Measurements from ENCODE around the gene SNX25.
A peak's percentile ranks its signal among the peaks of the same experiment; 100 is the strongest.

SNX25 gene

GRCh38 chr4:185205697-185206342 lies 3.6 kb upstream of the SNX25 start:
- ChIA-PET POLR2A (no interaction called here), CTCF (interaction anchor here (0.6 kb wide), 1 partner anchor 702 kb away, joined by 4 read pairs; no protein-coding TSS in a partner anchor)
- no peak overlapping the region for H3K4me3 ChIP-seq (ENCODE audit: low read depth, low read length)
- H3K9me3 ChIP-seq (ENCODE audit: control insufficient read depth, insufficient read depth, low read depth, low read length) = no peaks in the 10 kb centered on the region
- peaks cover 9% of the 10 kb centered on the region; the same call in 1 of the 2 replicates for H3K4me1 ChIP-seq (ENCODE audit: control insufficient read depth, insufficient read depth, low read length)
- TF ChIP-seq KLF10 (tag by site-specific recombination; IDR thresholded peaks at IDR 0.05) = 0 out of 2 replicates have a peak, but pooled peaks have one; percentile 34
- TF ChIP-seq ZNF837 (tag by site-specific recombination; IDR thresholded peaks at IDR 0.05) = no peak
- TF ChIP-seq MEIS1 (CRISPR knock-in tag; IDR thresholded peaks at IDR 0.05; ENCODE audit: borderline replicate concordance) = no peak
- TF ChIP-seq ZNF112 (tag by site-specific recombination; IDR thresholded peaks at IDR 0.05) = no peak
- TF ChIP-seq WT1 (tag by site-specific recombination; IDR thresholded peaks at IDR 0.05) = peak; percentile 27; the same call in 1 of the 2 replicates
- peak; percentile 65 for TF ChIP-seq OSR2 (tag by site-specific recombination; IDR thresholded peaks at IDR 0.05)
- TF ChIP-seq SP7 (tag by site-specific recombination; IDR thresholded peaks at IDR 0.05) = 0 out of 2 replicates have a peak, but pooled peaks have one; percentile 21
- 0 out of 2 replicates have a peak, but pooled peaks have one; percentile 33 for TF ChIP-seq TRIM28 (IDR thresholded peaks at IDR 0.05; ENCODE audit: borderline replicate concordance, low read length)
- TF ChIP-seq ZNF513 (tag by site-specific recombination; IDR thresholded peaks at IDR 0.05) = no peak
- TF ChIP-seq ZNF610 (tag by site-specific recombination; IDR thresholded peaks at IDR 0.05; ENCODE audit: borderline replicate concordance) = no peak
- TF ChIP-seq TCF7L2 (IDR thresholded peaks at IDR 0.05; ENCODE audit: borderline replicate concordance, low read depth, low read length) = peak; percentile 67; the same call in 1 of the 2 replicates
- TF ChIP-seq EGR2 (tag by site-specific recombination; IDR thresholded peaks at IDR 0.05; ENCODE audit: low read depth) = no peak
- peak; percentile 56 for TF ChIP-seq FEZF1 (tag by site-specific recombination; IDR thresholded peaks at IDR 0.05)
- TF ChIP-seq ZNF664 (tag by site-specific recombination; IDR thresholded peaks at IDR 0.05) = no peak
- 0 out of 2 replicates have a peak, but pooled peaks have one; percentile 33 for TF ChIP-seq GLI2 (tag by site-specific recombination; IDR thresholded peaks at IDR 0.05; ENCODE audit: borderline replicate concordance, low read depth)
- no peak for TF ChIP-seq ZNF16 (tag by site-specific recombination; IDR thresholded peaks at IDR 0.05; ENCODE audit: low read depth)
- TF ChIP-seq ZNF37A (tag by site-specific recombination; IDR thresholded peaks at IDR 0.05) = no peak
- TF ChIP-seq ZNF629 (tag by site-specific recombination; IDR thresholded peaks at IDR 0.05) = peak; percentile 36; the same call in 1 of the 2 replicates
- TF ChIP-seq ZNF549 (tag by site-specific recombination; IDR thresholded peaks at IDR 0.05) = no peak
- no peak for TF ChIP-seq SCRT2 (tag by site-specific recombination; IDR thresholded peaks at IDR 0.05)
- peak; percentile 80 for TF ChIP-seq ZNF843 (tag by site-specific recombination; IDR thresholded peaks at IDR 0.05)
- TF ChIP-seq PRDM6 (tag by site-specific recombination; IDR thresholded peaks at IDR 0.05) = peak; percentile 83
- TF ChIP-seq ZXDB (tag by site-specific recombination; IDR thresholded peaks at IDR 0.05) = peak; percentile 42; the same call in 1 of the 2 replicates
- no peak for TF ChIP-seq ZNF114 (tag by site-specific recombination; IDR thresholded peaks at IDR 0.05)
- peak; percentile 88 for TF ChIP-seq ZNF2 (tag by site-specific recombination; IDR thresholded peaks at IDR 0.05)
- no peak overlapping the region for H3K27ac ChIP-seq (ENCODE audit: extremely low read depth, low read depth, low read length)
- H3K36me3 ChIP-seq (ENCODE audit: control insufficient read depth in 2 of 2, insufficient read depth in 1 of 2, low read length in 2 of 2) = no peaks in the 10 kb centered on the region
